CD4-positive, alpha-beta memory T cell (primary cell): ENCODE measurements around the gene FCF1. TPM values are rescaled to one million over a fixed set of nuclear protein-coding genes. Genes with fewer than 3 reads are reported as not detected.
"Not testable (repeated sequence)": the region's sequence is repeated elsewhere in the genome, so short reads cannot be mapped to it uniquely, and the experiment has no call there.

Source experiments
- CTCF ChIA-PET: fragments of 350-600 bp; sonication (Branson Sonifier 250); formaldehyde crosslinking; loops from one replicate; lab custom pipeline; 2021; ENCODE audit warnings: inconsistent platforms; ENCODE audit not compliant: partially characterized antibody; lab: Charles Lee
- POLR2A ChIA-PET: fragments of 350-600 bp; sonication (Branson Sonifier 250); formaldehyde crosslinking; loops from one replicate; lab custom pipeline; 2021; ENCODE audit not compliant: partially characterized antibody; lab: Charles Lee
- DNase-seq, 5 donors: peaks; one replicate each; pipeline versions ENCODE4 v3.0.0 to v3.0.0-alpha.2; 2020 to 2022; ENCODE audit warnings: mixed read lengths in 1 of 5
- H3K27ac ChIP-seq: one replicate; pipeline ENCODE4 v1.7.0; 2013; ENCODE audit warnings: low read depth, low read length
- H3K27me3 ChIP-seq: 2 replicates; pipeline ENCODE4 v1.7.0; 2013; ENCODE audit warnings: mild to moderate bottlenecking, low read length, moderate library complexity; ENCODE audit not compliant: insufficient read depth
- H3K36me3 ChIP-seq: 2 replicates; pipeline ENCODE4 v1.7.0; 2013; ENCODE audit warnings: mild to moderate bottlenecking, low read length, moderate library complexity; ENCODE audit not compliant: insufficient read depth
- H3K4me1 ChIP-seq: 2 replicates; pipeline ENCODE4 v1.7.0; 2013; ENCODE audit warnings: mild to moderate bottlenecking, low read length, moderate library complexity; ENCODE audit not compliant: insufficient read depth
- H3K4me3 ChIP-seq, 2 donors: one replicate each; pipeline ENCODE4 v1.7.0; 2013; ENCODE audit warnings: low read length in 2 of 2, mild to moderate bottlenecking in 1 of 2
- H3K9me3 ChIP-seq, 2 donors: one replicate each; pipeline ENCODE4 v1.7.0; 2013; ENCODE audit warnings: low read length in 2 of 2, control low read depth in 1 of 2; ENCODE audit not compliant: control insufficient read depth in 1 of 2
- H3K27ac Mint-ChIP-seq, 7 donors: one replicate each; pipeline ENCODE4 v1.8.0; 2020 to 2021; ENCODE audit warnings: mixed read lengths in 7 of 7, mild to moderate bottlenecking in 6 of 7, inconsistent platforms in 3 of 7, moderate library complexity in 3 of 7
- H3K27me3 Mint-ChIP-seq, 2 donors: one replicate each; pipeline ENCODE4 v1.8.0; 2020 to 2021; ENCODE audit warnings: mixed read lengths in 2 of 2
- H3K36me3 Mint-ChIP-seq, 2 donors: one replicate each; pipeline ENCODE4 v1.8.0; 2020 to 2021; ENCODE audit warnings: mixed read lengths in 2 of 2, inconsistent platforms in 1 of 2, mild to moderate bottlenecking in 1 of 2
- H3K4me1 Mint-ChIP-seq, 4 donors: one replicate each; pipeline ENCODE4 v1.8.0; 2020 to 2021; ENCODE audit warnings: mixed read lengths in 4 of 4, mild to moderate bottlenecking in 1 of 4
- H3K4me3 Mint-ChIP-seq, 8 donors: one replicate each; pipeline ENCODE4 v1.8.0; 2020 to 2021; ENCODE audit warnings: mixed read lengths in 8 of 8, mild to moderate bottlenecking in 7 of 8, moderate library complexity in 6 of 8, inconsistent platforms in 3 of 8
- H3K9me3 Mint-ChIP-seq, 8 donors: one replicate each; pipeline ENCODE4 v1.8.0; 2020 to 2021; ENCODE audit warnings: mixed read lengths in 8 of 8, mild to moderate bottlenecking in 5 of 8, inconsistent platforms in 3 of 8, moderate library complexity in 1 of 8
- intact Hi-C: fragments of 100-400 bp; cut with micrococcal nuclease; formaldehyde crosslinking; loops from one replicate; pipeline ENCODE4 v1.15.1; 2023
- polyA plus RNA-seq, 2 donors: library from polyadenylated mRNA; unstranded; fragments of 300-500 nt; fragmentation: Illumina TruSeq; gene quantifications; one replicate each; pipeline ENCODE4 v1.2.3, GENCODE V29; 2021
- total RNA-seq, 2 experiments: library from RNA; stranded (reverse); gene quantifications; one replicate each; pipeline ENCODE4 v1.2.3, GENCODE V29; 2021

Gene FCF1
- total and polyA plus RNA-seq, 4 experiments from 2014 or later: 28.6 to 57.9 (median 46.5) TPM

DNA sequence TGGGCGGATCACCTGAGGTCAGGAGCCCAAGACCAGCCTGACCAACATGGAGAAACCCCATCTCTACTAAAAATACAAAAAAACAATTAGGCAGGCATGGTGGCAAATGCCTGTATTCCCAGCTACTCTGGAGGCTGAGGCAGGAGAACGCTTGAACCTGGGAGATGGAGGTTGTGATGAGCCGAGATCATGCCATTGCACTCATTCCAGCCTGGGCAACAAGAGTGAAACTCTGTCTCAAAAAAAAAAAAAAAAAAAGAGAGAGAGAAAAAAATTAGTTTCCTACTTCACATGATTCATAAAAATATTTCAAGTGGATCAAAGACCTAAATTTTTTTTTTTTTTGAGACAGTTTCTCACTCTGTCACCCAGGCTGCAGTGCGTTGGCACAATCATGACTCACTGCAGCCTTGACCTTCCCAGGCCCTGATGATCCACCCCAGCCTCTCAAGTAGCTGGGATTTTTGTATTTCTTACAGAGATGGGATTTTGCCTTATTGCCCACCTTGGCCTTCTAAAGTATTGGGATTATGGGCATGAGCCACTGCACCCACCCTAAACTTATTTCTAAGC lies 24.9 kb downstream of the FCF1 start:
- Mint-ChIP-seq H3K4me1 (no peaks in the 10 kb centered on the region), H3K27me3 (no peaks in the 10 kb centered on the region), H3K9me3 (peaks cover 0 to 2% (median 0%) of the 10 kb centered on the region in 8 donors), H3K4me3 (no peak overlapping the region), H3K36me3 (peaks cover 43% of the 10 kb centered on the region in 2 donors), H3K27ac (no peak overlapping the region)
- Histone ChIP-seq H3K4me3 (no peak overlapping the region), H3K9me3 (no peaks in the 10 kb centered on the region), H3K27ac (no peak overlapping the region), H3K36me3 (peaks cover 22% of the 10 kb centered on the region), H3K4me1 (no peaks in the 10 kb centered on the region), H3K27me3 (no peaks in the 10 kb centered on the region)
- ChIA-PET POLR2A (interaction anchor here (0.5 kb wide), 1 partner anchor 1254 kb away, joined by 3 read pairs; no protein-coding TSS in a partner anchor), CTCF (no interaction called here)
- no peak for DNase-seq
- intact Hi-C loops: no loop called here

- no peaks in the 10 kb centered on the region for H3K27me3 ChIP-seq
- Mint-ChIP-seq H3K9me3 (peaks cover 0 to 2% (median 0%) of the 10 kb centered on the region in 8 donors), H3K27me3 (no peaks in the 10 kb centered on the region), H3K36me3 (peaks cover 28 to 32% of the 10 kb centered on the region in 2 donors), H3K4me1 (peaks cover 0 to 2% (median 0%) of the 10 kb centered on the region in 4 donors), H3K27ac (no peak overlapping the region), H3K4me3 (no peak overlapping the region)
- CTCF ChIA-PET: no interaction called here
- DNase-seq: no peak
- H3K4me1 ChIP-seq: no peaks in the 10 kb centered on the region
- POLR2A ChIA-PET: interaction anchor here (1.1 kb wide), 1 partner anchor 23 kb away, joined by 3 read pairs; no protein-coding TSS in a partner anchor
- no peaks in the 10 kb centered on the region for H3K9me3 ChIP-seq
- intact Hi-C loops: no loop called here
- H3K4me3 ChIP-seq: no peak overlapping the region
- H3K27ac ChIP-seq: no peak overlapping the region
- H3K36me3 ChIP-seq: peaks cover 9% of the 10 kb centered on the region
Observed at GRCh38 chr14:74739293-74740030, 26.5 kb downstream of the FCF1 start.

- no peak overlapping the region for H3K27ac Mint-ChIP-seq
- H3K27me3 ChIP-seq: no peaks in the 10 kb centered on the region
- H3K4me1 ChIP-seq: no peaks in the 10 kb centered on the region
- H3K36me3 ChIP-seq: no peaks in the 10 kb centered on the region
- peaks cover 0 to 2% (median 0%) of the 10 kb centered on the region in 4 donors for H3K4me1 Mint-ChIP-seq
- no peaks in the 10 kb centered on the region for H3K9me3 ChIP-seq
- H3K36me3 Mint-ChIP-seq: peaks cover 0 to 5% of the 10 kb centered on the region in 2 donors
- H3K27me3 Mint-ChIP-seq: no peaks in the 10 kb centered on the region
- CTCF ChIA-PET: no interaction called here
- POLR2A ChIA-PET: no interaction called here
- H3K4me3 Mint-ChIP-seq: no peak overlapping the region
- intact Hi-C loops: no loop called here
- peaks cover 2 to 6% (median 4%) of the 10 kb centered on the region in 8 donors for H3K9me3 Mint-ChIP-seq
- no peak overlapping the region for H3K4me3 ChIP-seq
- DNase-seq: no peak
- no peak overlapping the region for H3K27ac ChIP-seq
Observed at GRCh38 chr14:74747237-74747636, 34.3 kb downstream of the FCF1 start.

- Histone ChIP-seq H3K4me3 (no peak overlapping the region), H3K36me3 (no peaks in the 10 kb centered on the region), H3K27me3 (no peaks in the 10 kb centered on the region), H3K27ac (no peak overlapping the region), H3K4me1 (no peaks in the 10 kb centered on the region), H3K9me3 (no peaks in the 10 kb centered on the region)
- Mint-ChIP-seq H3K4me3 (no peak overlapping the region), H3K27ac (no peak overlapping the region), H3K36me3 (peaks cover 0 to 8% of the 10 kb centered on the region in 2 donors), H3K4me1 (no peaks in the 10 kb centered on the region), H3K27me3 (no peaks in the 10 kb centered on the region), H3K9me3 (peaks cover 0 to 17% (median 14%) of the 10 kb centered on the region in 8 donors)
- intact Hi-C loops: no loop called here
- DNase-seq: no peak
- CTCF ChIA-PET: no interaction called here
- POLR2A ChIA-PET: interaction anchor here (1.4 kb wide), 1 partner anchor 9 kb away, joined by 6 read pairs; the partner anchor contains the start of gene YLPM1
Observed at GRCh38 chr14:74754157-74754556, 41.2 kb downstream of the FCF1 start.

DNA sequence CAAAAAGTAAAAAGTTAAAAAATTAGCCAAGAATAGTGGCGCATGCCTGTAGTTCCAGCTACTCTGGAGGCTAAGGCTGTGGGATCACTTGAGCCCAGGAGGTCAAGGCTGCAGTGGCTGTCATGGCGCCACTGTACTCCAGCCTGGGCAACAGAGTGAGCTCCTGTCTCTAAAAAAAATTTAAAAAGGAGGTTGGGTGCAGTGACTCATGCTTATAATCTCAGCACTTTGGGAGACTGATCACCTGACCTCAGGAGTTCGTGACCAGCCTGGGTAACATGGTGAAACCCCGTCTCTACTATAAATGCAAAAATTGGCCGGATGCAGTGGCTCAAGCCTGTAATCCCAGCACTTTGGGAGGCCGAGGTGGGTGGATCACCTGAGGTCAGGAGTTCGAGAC lies 42.0 kb downstream of the FCF1 start:
- POLR2A ChIA-PET: interaction anchor here (1.4 kb wide), 1 partner anchor 8 kb away, joined by 6 read pairs; the partner anchor contains the start of gene YLPM1
- Histone ChIP-seq H3K9me3 (no peaks in the 10 kb centered on the region), H3K27ac (no peak overlapping the region), H3K4me1 (no peaks in the 10 kb centered on the region), H3K4me3 (no peak overlapping the region), H3K36me3 (no peaks in the 10 kb centered on the region), H3K27me3 (no peaks in the 10 kb centered on the region)
- no peaks in the 10 kb centered on the region for H3K27me3 Mint-ChIP-seq
- CTCF ChIA-PET: no interaction called here
- peaks cover 0 to 17% (median 14%) of the 10 kb centered on the region in 8 donors for H3K9me3 Mint-ChIP-seq
- no peak overlapping the region for H3K27ac Mint-ChIP-seq
- H3K4me3 Mint-ChIP-seq: no peak overlapping the region
- intact Hi-C loops: no loop called here
- peaks cover 0 to 8% of the 10 kb centered on the region in 2 donors for H3K36me3 Mint-ChIP-seq
- H3K4me1 Mint-ChIP-seq: no peaks in the 10 kb centered on the region
- no peak for DNase-seq

- ChIA-PET POLR2A (no interaction called here), CTCF (no interaction called here)
- peaks cover 0 to 8% of the 10 kb centered on the region in 2 donors for H3K36me3 Mint-ChIP-seq
- no peaks in the 10 kb centered on the region for H3K4me1 Mint-ChIP-seq
- no peak for DNase-seq
- H3K27ac Mint-ChIP-seq: no peak overlapping the region
- H3K36me3 ChIP-seq: no peaks in the 10 kb centered on the region
- H3K4me1 ChIP-seq: no peaks in the 10 kb centered on the region
- no peak overlapping the region for H3K4me3 Mint-ChIP-seq
- H3K27me3 Mint-ChIP-seq: no peaks in the 10 kb centered on the region
- intact Hi-C loops: no loop called here
- H3K9me3 Mint-ChIP-seq: peaks cover 0 to 17% (median 14%) of the 10 kb centered on the region in 8 donors
- no peak overlapping the region for H3K27ac ChIP-seq
- no peaks in the 10 kb centered on the region for H3K27me3 ChIP-seq
- H3K9me3 ChIP-seq: no peaks in the 10 kb centered on the region
- H3K4me3 ChIP-seq: no peak overlapping the region
Observed at GRCh38 chr14:74756326-74756725, 43.4 kb downstream of the FCF1 start.

GRCh38 chr14:74758505-74758904 lies 45.6 kb downstream of the FCF1 start:
- H3K27ac Mint-ChIP-seq, POLR2A ChIA-PET, H3K27me3 ChIP-seq, H3K4me1 Mint-ChIP-seq, intact Hi-C loops, H3K4me3 ChIP-seq, H3K9me3 ChIP-seq, H3K27me3 Mint-ChIP-seq, H3K9me3 Mint-ChIP-seq, H3K4me3 Mint-ChIP-seq, H3K36me3 ChIP-seq, DNase-seq, H3K36me3 Mint-ChIP-seq, H3K27ac ChIP-seq, H3K4me1 ChIP-seq: not testable (repeated sequence)
- CTCF ChIA-PET: interaction anchor here (1.5 kb wide), 1 partner anchor 107 kb away, joined by 4 read pairs; no protein-coding TSS in a partner anchor
